BLaER1 treated with 17β-estradiol and CSF1 and Interleukin-3, amounts not matched to agents 10 nM and 100 nM (cell line): ENCODE measurements around the gene PHACTR2.

Experiments
- H3K27ac ChIP-seq, 11 experiments: shearing (Covaris generic); formaldehyde crosslinking; 2 replicates each; pipeline ENCODE4 v1.8.1; 2022
- H3K27me3 ChIP-seq, 11 experiments: shearing (Covaris generic); formaldehyde crosslinking; 2 replicates each; pipeline ENCODE4 v1.8.1; 2022
- H3K36me3 ChIP-seq, 11 experiments: shearing (Covaris generic); formaldehyde crosslinking; 2 replicates each; pipeline ENCODE4 v1.8.1; 2022
- H3K4me1 ChIP-seq, 10 experiments: shearing (Covaris generic); formaldehyde crosslinking; 2 replicates each; pipeline ENCODE4 v1.8.1; 2022
- H3K4me2 ChIP-seq, 11 experiments: shearing (Covaris generic); formaldehyde crosslinking; 2 replicates each; pipeline ENCODE4 v1.8.1; 2022
- H3K4me3 ChIP-seq, 10 experiments: shearing (Covaris generic); formaldehyde crosslinking; 2 replicates each; pipeline ENCODE4 v1.8.1; 2022
- H3K9ac ChIP-seq, 11 experiments: shearing (Covaris generic); formaldehyde crosslinking; 2 replicates each; pipeline ENCODE4 v1.8.1; 2022
- H3K9me3 ChIP-seq, 11 experiments: shearing (Covaris generic); formaldehyde crosslinking; replicated peaks in 1 of 11; 2 replicates each; pipeline ENCODE4 v1.8.1; 2022
- H4K20me1 ChIP-seq, 11 experiments: shearing (Covaris generic); formaldehyde crosslinking; 2 replicates each; pipeline ENCODE4 v1.8.1; 2022
- Cebpa-rat ChIP-seq, 11 experiments: shearing (Covaris generic); IDR thresholded peaks; 2 replicates each; pipeline ENCODE4 v1.8.1; 2022

Gene PHACTR2

DNA sequence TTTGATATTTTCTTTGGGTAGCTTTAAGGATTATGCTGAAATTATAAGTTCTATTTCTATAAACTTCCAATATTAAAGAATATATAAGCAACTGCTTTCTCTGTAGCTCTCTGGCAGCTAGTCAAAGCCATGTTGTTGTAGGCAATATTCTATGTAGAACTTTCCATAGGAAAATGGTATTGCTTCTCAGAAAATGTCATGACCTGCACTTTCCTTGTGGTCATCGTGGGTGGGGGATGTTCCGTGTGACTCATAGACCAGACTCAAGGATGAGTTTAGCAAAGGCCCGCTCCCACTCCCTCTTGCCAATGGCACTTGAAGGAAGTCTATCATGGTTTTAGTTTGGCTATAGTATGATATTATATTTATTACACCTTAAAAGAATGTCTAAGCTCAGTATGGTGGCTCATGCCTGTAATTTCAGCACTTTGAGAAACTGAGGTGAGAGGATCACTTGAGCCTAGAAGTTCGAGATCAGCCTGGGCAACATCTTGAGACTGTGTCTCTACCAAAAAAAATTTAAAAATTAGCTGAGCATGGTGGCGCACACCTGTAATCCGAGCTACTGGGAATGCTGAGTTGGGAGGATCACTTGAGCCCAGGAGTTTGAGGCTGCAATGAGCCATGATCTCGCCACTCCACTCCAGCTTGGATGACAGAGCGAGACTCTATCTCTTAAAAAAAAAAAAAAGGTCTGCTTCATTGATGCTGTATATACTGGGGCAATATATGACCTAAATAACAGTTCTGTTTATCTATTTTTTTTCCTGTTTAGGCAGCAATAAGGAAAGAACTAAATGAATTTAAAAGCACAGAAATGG, 128.7 kb downstream of the PHACTR2 start:
- no peaks in the 10 kb centered on the region for H4K20me1 ChIP-seq
- H3K4me1 ChIP-seq: peaks cover 0 to 75% (median 13%) of the 10 kb centered on the region in 10 experiments; a peak in 11 of 20 replicates
- no peak for TF ChIP-seq Cebpa-rat (IDR thresholded peaks at IDR 0.05)
- peaks cover 0 to 9% (median 0%) of the 10 kb centered on the region in 11 experiments; a peak in 1 of 22 replicates for H3K36me3 ChIP-seq
- H3K4me2 ChIP-seq: peak overlapping the region in 5 of 11 experiments; percentile 7 to 85 (median 77); a peak in 9 of 22 replicates
- H3K27ac ChIP-seq: peak overlapping the region in 6 of 11 experiments; percentile 10 to 78 (median 48); a peak in 9 of 22 replicates
- peak overlapping the region in 2 of 11 experiments; percentile 38 to 49; a peak in 3 of 22 replicates for H3K9ac ChIP-seq
- no peak overlapping the region for H3K4me3 ChIP-seq
- 0 out of 22 replicates have a peak, but pooled peaks cover 0 to 8% (median 0%) of the 10 kb centered on the region in 11 experiments for H3K9me3 ChIP-seq
- no peaks in the 10 kb centered on the region for H3K27me3 ChIP-seq

DNA sequence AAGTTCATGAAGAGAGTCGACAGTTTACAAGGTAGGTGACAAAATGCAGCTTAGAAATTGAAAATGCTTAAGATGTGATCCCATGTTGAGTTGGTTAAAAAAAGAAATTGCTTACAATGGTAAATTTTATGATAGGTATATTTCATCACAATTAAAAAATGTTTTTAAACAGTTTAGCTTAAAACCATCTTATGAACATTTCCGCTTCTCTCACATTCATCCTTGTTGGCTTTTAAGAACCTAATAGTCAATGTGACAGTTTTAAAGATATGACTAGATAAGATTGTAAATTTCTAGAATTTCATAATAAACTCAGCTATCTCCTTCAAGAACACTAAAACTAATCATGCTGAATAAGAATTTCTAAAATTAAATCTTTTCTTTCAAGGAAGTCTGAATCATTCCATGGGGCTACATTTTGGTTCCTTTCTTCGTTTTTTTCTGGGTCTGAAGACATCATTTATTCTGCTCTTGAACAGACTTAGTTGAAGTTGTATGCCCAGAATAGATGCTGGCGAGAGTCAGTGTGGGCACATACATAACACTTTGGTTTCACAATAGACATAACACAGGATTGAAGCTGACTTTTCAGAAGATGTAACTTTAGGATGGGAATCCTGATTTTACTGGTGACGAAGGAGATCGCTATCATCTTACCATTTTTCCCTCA, 129.5 kb downstream of the PHACTR2 start:
- Histone ChIP-seq H3K4me1 (peaks cover 0 to 74% (median 13%) of the 10 kb centered on the region in 10 experiments; a peak in 11 of 20 replicates), H3K4me2 (peak overlapping the region in 5 of 11 experiments; percentile 6 to 85 (median 77); a peak in 9 of 22 replicates), H3K9ac (peak overlapping the region in 2 of 11 experiments; percentile 51 to 59; a peak in 3 of 22 replicates), H3K4me3 (no peak overlapping the region), H3K27me3 (no peaks in the 10 kb centered on the region), H3K36me3 (peaks cover 0 to 9% (median 0%) of the 10 kb centered on the region in 11 experiments; a peak in 4 of 22 replicates), H3K27ac (peak overlapping the region in 4 of 11 experiments; percentile 15 to 78 (median 68); a peak in 8 of 22 replicates), H4K20me1 (no peaks in the 10 kb centered on the region), H3K9me3 (0 out of 22 replicates have a peak, but pooled peaks cover 0 to under 1% (median 0%) of the 10 kb centered on the region in 11 experiments)
- no peak for TF ChIP-seq Cebpa-rat (IDR thresholded peaks at IDR 0.05)

DNA sequence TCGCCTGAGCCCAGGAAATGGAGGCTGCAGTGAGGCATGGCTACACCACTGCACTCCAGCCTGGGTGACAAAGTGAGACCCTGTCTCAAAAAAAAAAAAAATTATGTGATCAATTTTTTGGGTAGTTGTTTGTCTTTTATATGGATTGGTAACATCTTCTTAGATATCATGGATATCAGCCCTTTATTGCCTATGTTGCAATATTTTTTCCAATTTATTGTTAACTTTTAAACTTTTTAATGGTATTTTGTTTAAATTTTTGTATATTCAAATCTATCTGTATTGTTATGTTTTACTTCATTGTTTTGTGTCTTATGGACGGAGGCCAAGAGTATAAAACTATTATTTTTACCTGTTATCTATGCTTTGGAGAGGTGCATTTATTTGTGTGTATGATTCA, 133.0 kb downstream of the PHACTR2 start:
- peaks cover 0 to 41% (median 11%) of the 10 kb centered on the region in 10 experiments; a peak in 11 of 20 replicates for H3K4me1 ChIP-seq
- TF ChIP-seq Cebpa-rat (IDR thresholded peaks at IDR 0.05): no peak
- H3K36me3 ChIP-seq: peaks cover 0 to 22% (median 0%) of the 10 kb centered on the region in 11 experiments; a peak in 5 of 22 replicates

DNA sequence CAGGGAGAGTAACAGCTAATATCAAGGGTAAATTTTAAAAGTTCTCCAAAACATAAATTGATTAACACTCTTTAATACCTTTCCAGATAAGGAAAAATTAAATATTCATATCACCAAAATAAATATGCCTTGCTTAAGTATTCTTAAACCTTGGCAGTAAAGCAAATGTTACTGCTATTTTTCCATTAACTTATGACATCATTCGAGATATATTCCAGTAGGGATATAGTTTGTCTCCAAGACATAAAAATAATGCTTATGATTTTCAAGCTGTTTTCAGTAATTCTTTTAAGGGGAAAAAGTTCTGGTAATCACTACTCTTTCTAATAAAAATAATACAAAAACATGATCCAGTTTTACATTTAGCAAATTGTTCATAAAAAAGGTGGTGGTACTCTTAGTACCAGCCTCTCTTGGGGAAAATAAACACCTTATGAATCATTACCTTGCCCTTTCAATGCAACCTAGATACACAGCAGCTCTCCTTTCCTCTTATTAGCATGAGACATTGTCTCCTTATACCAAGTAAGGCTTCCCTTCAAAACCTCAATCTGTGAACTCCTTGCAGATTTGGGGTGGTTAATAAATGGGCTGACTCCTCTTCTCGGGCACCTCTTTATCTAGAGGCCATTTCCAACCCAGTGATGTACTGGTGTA, 133.9 kb downstream of the PHACTR2 start:
- H3K27ac ChIP-seq: no peak overlapping the region
- no peak for TF ChIP-seq Cebpa-rat (IDR thresholded peaks at IDR 0.05)
- H3K4me1 ChIP-seq: peaks cover 0 to 32% (median 5%) of the 10 kb centered on the region in 10 experiments; a peak in 10 of 20 replicates
- H4K20me1 ChIP-seq: no peaks in the 10 kb centered on the region
- H3K4me3 ChIP-seq: no peak overlapping the region
- H3K9ac ChIP-seq: no peak overlapping the region
- H3K36me3 ChIP-seq: peaks cover 0 to 22% (median 0%) of the 10 kb centered on the region in 11 experiments; a peak in 5 of 22 replicates
- H3K27me3 ChIP-seq: no peaks in the 10 kb centered on the region
- H3K9me3 ChIP-seq: no peaks in the 10 kb centered on the region
- no peak overlapping the region for H3K4me2 ChIP-seq

More for the DNA sequence above, 133.0 kb downstream of the PHACTR2 start:
- Histone ChIP-seq H4K20me1 (no peaks in the 10 kb centered on the region), H3K27me3 (no peaks in the 10 kb centered on the region), H3K4me3 (no peak overlapping the region), H3K4me2 (no peak overlapping the region), H3K27ac (no peak overlapping the region), H3K9me3 (no peaks in the 10 kb centered on the region), H3K9ac (no peak overlapping the region)

DNA sequence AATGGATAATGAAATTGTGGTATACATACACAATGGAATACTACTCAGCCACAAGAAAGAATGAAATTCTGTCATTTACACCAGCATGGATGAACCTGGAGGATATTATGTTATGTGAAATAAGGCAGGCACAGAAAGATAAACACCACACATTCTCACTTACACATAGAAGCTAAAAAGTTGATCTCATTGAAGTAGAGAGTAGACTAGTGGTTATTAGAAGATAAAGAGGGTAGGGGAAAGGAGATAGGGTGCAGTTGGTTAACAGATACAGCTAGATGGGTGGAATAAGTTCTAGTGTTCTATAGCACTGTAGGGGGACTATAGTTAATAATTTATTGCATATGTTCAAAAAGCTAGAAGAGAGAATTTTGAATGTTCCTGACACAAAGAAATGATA, 139.9 kb downstream of the PHACTR2 start:
- Histone ChIP-seq H3K9me3 (no peaks in the 10 kb centered on the region), H4K20me1 (no peaks in the 10 kb centered on the region; a peak in 1 of 22 replicates), H3K4me1 (no peaks in the 10 kb centered on the region), H3K4me2 (no peak overlapping the region), H3K4me3 (no peak overlapping the region), H3K36me3 (peaks cover 0 to 19% (median 0%) of the 10 kb centered on the region in 11 experiments; a peak in 4 of 22 replicates), H3K27ac (no peak overlapping the region), H3K9ac (no peak overlapping the region), H3K27me3 (no peaks in the 10 kb centered on the region)
- TF ChIP-seq Cebpa-rat (IDR thresholded peaks at IDR 0.05): no peak

DNA sequence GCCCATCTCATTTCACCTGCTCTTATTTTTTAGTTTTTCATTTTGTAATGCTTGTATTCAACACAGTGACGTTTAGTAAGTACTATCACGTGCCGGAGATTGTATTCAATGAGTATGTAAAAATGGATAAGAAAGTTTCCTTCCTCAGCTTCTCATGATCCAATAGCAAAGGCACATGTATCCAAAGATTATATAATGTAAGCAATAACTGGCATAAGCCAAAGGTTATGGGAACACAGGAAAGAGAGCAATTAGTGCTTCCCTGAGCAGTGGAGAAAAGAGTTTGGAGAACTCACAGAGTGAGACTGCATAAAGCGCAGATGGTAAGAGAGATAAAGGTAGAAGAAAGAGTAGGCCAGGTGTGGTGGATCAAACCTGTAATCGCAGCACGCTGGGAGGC, 143.6 kb downstream of the PHACTR2 start:
- Histone ChIP-seq H3K27ac (no peak overlapping the region), H3K27me3 (no peaks in the 10 kb centered on the region), H3K36me3 (peaks cover 0 to 25% (median 0%) of the 10 kb centered on the region in 11 experiments; a peak in 3 of 22 replicates), H3K4me2 (no peak overlapping the region), H4K20me1 (no peaks in the 10 kb centered on the region; a peak in 1 of 22 replicates), H3K4me3 (no peak overlapping the region), H3K4me1 (peaks cover 0 to 5% (median 0%) of the 10 kb centered on the region in 10 experiments; a peak in 2 of 20 replicates), H3K9ac (no peak overlapping the region), H3K9me3 (no peaks in the 10 kb centered on the region)
- TF ChIP-seq Cebpa-rat (IDR thresholded peaks at IDR 0.05): no peak

DNA sequence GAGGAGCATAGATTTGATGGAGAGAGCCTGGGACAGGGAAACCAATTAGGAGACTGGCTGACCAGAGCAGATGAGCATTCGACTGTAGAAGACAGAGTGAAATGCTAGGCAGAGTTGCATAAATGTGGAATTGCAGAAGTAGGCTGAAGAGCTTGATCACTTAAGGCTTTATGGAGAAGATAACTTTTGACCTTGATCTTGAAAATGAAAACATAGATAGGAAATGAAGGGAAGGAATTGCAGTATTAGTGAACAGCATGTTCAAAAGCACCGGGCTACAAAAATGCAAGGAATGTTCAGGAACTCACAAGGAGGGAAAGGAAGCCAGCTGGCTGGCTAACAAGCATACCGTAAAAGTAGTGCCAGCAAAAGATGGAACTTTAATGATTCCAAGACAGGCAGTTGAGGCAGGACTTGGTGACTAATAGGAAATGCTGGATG, 144.8 kb downstream of the PHACTR2 start:
- TF ChIP-seq Cebpa-rat (IDR thresholded peaks at IDR 0.05): no peak
- Histone ChIP-seq H4K20me1 (no peaks in the 10 kb centered on the region; a peak in 1 of 22 replicates), H3K9me3 (no peaks in the 10 kb centered on the region), H3K4me3 (no peak overlapping the region), H3K36me3 (peaks cover 0 to 25% (median 0%) of the 10 kb centered on the region in 11 experiments; a peak in 3 of 22 replicates), H3K4me1 (peaks cover 0 to 5% (median 0%) of the 10 kb centered on the region in 10 experiments; a peak in 2 of 20 replicates), H3K27ac (no peak overlapping the region), H3K27me3 (no peaks in the 10 kb centered on the region), H3K4me2 (no peak overlapping the region), H3K9ac (no peak overlapping the region)

DNA sequence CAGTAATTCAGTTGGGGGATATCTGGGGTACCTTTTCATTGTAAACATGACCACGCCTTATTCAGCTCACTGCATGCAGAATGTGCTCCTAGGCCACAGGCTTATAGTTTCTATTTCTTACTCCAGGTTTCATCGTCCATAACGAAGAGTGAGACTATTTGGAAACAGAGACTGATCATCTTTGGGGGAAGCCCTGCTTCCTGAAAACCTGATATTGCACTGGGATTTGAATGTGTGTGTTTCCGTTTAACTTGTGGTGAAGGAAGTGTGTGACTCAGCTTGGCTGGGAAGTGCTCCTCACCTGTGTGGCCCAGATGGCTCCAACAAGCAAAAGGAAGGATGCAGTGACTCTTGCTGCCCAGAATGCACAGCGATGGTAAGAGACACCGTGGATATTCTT, 145.8 kb downstream of the PHACTR2 start:
- no peaks in the 10 kb centered on the region for H3K27me3 ChIP-seq
- H3K36me3 ChIP-seq: peaks cover 0 to 20% (median 0%) of the 10 kb centered on the region in 11 experiments; a peak in 3 of 22 replicates
- no peak overlapping the region for H3K27ac ChIP-seq
- no peak overlapping the region for H3K9ac ChIP-seq
- H3K4me1 ChIP-seq: peaks cover 0 to 5% (median 0%) of the 10 kb centered on the region in 10 experiments; a peak in 2 of 20 replicates
- no peaks in the 10 kb centered on the region; a peak in 1 of 22 replicates for H4K20me1 ChIP-seq
- no peak overlapping the region for H3K4me2 ChIP-seq
- no peak overlapping the region for H3K4me3 ChIP-seq
- no peaks in the 10 kb centered on the region for H3K9me3 ChIP-seq
- no peak for TF ChIP-seq Cebpa-rat (IDR thresholded peaks at IDR 0.05)
